ENCODE measurements around the gene DDN. TPM values are rescaled to one million over a fixed set of nuclear protein-coding genes. Genes with fewer than 3 reads are reported as not detected.

Gene DDN
- total and polyA plus RNA-seq, 10 donors, result 0.09 to 2.0 (median 0.42) TPM; not detected in 1

DNA sequence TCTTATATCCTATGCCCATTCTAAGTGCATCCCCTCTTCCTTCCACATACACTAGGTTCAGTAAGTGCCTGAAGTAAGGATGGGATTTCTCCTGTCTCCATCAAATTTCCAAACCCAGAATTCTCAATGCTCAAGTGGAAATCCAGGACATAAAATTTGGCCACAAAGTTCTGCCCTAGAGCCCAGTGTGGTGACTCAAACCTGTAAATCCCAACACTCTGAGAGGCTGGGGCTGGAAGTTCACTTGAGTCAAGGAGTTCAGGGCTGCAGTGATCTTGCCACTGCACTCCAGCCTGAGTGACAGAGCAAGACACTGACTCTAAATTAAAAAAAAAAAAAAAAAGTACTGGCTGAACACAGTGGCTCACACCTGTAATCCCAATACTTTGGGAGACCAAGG, 37.4 kb downstream of the DDN start:
- no peak for TF ChIP-seq POLR2AphosphoS5 (IDR thresholded peaks at IDR 0.05)
- TF ChIP-seq, protein P1, sequence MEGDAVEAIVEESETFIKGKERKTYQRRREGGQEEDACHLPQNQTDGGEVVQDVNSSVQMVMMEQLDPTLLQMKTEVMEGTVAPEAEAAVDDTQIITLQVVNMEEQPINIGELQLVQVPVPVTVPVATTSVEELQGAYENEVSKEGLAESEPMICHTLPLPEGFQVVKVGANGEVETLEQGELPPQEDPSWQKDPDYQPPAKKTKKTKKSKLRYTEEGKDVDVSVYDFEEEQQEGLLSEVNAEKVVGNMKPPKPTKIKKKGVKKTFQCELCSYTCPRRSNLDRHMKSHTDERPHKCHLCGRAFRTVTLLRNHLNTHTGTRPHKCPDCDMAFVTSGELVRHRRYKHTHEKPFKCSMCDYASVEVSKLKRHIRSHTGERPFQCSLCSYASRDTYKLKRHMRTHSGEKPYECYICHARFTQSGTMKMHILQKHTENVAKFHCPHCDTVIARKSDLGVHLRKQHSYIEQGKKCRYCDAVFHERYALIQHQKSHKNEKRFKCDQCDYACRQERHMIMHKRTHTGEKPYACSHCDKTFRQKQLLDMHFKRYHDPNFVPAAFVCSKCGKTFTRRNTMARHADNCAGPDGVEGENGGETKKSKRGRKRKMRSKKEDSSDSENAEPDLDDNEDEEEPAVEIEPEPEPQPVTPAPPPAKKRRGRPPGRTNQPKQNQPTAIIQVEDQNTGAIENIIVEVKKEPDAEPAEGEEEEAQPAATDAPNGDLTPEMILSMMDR (IDR thresholded peaks at IDR 0.05 in 8 of 11, conservative IDR thresholded peaks at IDR 0.05 in 3 of 11), result no peak
- no peak for TF ChIP-seq POLR2A (IDR thresholded peaks at IDR 0.05)

GRCh38 chr12:48961331-48961730, 37.8 kb downstream of the DDN start:
- intact Hi-C loops (cut with DNase I; ENCODE audit: low total_unique reads), result no loop called here
- 32 to 64% (median 50%) methylated on average over 4 of the region's 4 CpGs for WGBS, 5 donors
- DNase-seq, result no peak
- TF ChIP-seq POLR2A (IDR thresholded peaks at IDR 0.05) (no peak), POLR2AphosphoS5 (IDR thresholded peaks at IDR 0.05) (no peak)
- TF ChIP-seq, protein P1 (IDR thresholded peaks at IDR 0.05 in 8 of 11, conservative IDR thresholded peaks at IDR 0.05 in 3 of 11), result no peak
- Histone ChIP-seq H3K9me3 (no peaks in the 10 kb centered on the region), H3K36me3 (no peaks in the 10 kb centered on the region), H3K4me3 (no peak overlapping the region), H3K4me1 (peaks cover 6 to 26% (median 13%) of the 10 kb centered on the region in 6 donors), H3K27me3 (replicated peaks in 1 of 7) (no peaks in the 10 kb centered on the region), H3K27ac (peak overlapping the region in 2 of 8 donors; percentile 27 to 33)

More for the DNA sequence above, 37.4 kb downstream of the DDN start:
- no peak for DNase-seq
- no peaks in the 10 kb centered on the region for H3K36me3 ChIP-seq
- peak overlapping the region in 1 of 8 donors; percentile 33 for H3K27ac ChIP-seq
- intact Hi-C loops (cut with DNase I; ENCODE audit: low total_unique reads), result no loop called here
- H3K4me3 ChIP-seq, result no peak overlapping the region
- H3K4me1 ChIP-seq, result peaks cover 6 to 21% (median 9%) of the 10 kb centered on the region in 6 donors
- no peaks in the 10 kb centered on the region for H3K27me3 ChIP-seq (replicated peaks in 1 of 7)
- no peaks in the 10 kb centered on the region for H3K9me3 ChIP-seq

- Histone ChIP-seq H3K9me3 (no peaks in the 10 kb centered on the region), H3K4me1 (peaks cover 10 to 31% (median 18%) of the 10 kb centered on the region in 6 donors), H3K4me3 (no peak overlapping the region), H3K27me3 (replicated peaks in 1 of 7) (no peaks in the 10 kb centered on the region), H3K36me3 (no peaks in the 10 kb centered on the region), H3K27ac (peak overlapping the region in 2 of 8 donors; percentile 27 to 33)
- DNase-seq, result no peak
- 50 to 84% (median 73%) methylated on average over 3 of the region's 3 CpGs for WGBS, 5 donors
- intact Hi-C loops (cut with DNase I; ENCODE audit: low total_unique reads), result no loop called here
- TF ChIP-seq POLR2AphosphoS5 (IDR thresholded peaks at IDR 0.05), result no peak
- TF ChIP-seq, protein P1 (IDR thresholded peaks at IDR 0.05 in 8 of 11, conservative IDR thresholded peaks at IDR 0.05 in 3 of 11), result no peak
- TF ChIP-seq POLR2A (IDR thresholded peaks at IDR 0.05), result no peak
Observed at GRCh38 chr12:48960834-48961233, 38.3 kb downstream of the DDN start.

GRCh38 chr12:48958049-48958388, 41.2 kb downstream of the DDN start:
- Histone ChIP-seq H3K4me1 (peaks cover 17 to 53% (median 40%) of the 10 kb centered on the region in 6 donors), H3K4me3 (peak overlapping the region in 7 of 8 donors; percentile 89 to 100 (median 99)), H3K27ac (peak overlapping the region in 4 of 8 donors; percentile 84 to 93 (median 88)), H3K9me3 (no peaks in the 10 kb centered on the region), H3K27me3 (replicated peaks in 1 of 7) (no peaks in the 10 kb centered on the region), H3K36me3 (peaks cover 0 to 10% (median under 1%) of the 10 kb centered on the region in 6 donors)
- no peak for DNase-seq
- intact Hi-C loops (cut with DNase I; ENCODE audit: low total_unique reads), result no loop called here
- TF ChIP-seq, protein P1 (IDR thresholded peaks at IDR 0.05 in 8 of 11, conservative IDR thresholded peaks at IDR 0.05 in 3 of 11), result no peak
- no peak for TF ChIP-seq POLR2A (IDR thresholded peaks at IDR 0.05)
- TF ChIP-seq POLR2AphosphoS5 (IDR thresholded peaks at IDR 0.05), result no peak
- 10 to 24% (median 13%) methylated on average over 3 of the region's 3 CpGs for WGBS, 5 donors

All from spleen (tissue), 11 donors.